ENCODE measurements around the gene MAD1L1.

DNA sequence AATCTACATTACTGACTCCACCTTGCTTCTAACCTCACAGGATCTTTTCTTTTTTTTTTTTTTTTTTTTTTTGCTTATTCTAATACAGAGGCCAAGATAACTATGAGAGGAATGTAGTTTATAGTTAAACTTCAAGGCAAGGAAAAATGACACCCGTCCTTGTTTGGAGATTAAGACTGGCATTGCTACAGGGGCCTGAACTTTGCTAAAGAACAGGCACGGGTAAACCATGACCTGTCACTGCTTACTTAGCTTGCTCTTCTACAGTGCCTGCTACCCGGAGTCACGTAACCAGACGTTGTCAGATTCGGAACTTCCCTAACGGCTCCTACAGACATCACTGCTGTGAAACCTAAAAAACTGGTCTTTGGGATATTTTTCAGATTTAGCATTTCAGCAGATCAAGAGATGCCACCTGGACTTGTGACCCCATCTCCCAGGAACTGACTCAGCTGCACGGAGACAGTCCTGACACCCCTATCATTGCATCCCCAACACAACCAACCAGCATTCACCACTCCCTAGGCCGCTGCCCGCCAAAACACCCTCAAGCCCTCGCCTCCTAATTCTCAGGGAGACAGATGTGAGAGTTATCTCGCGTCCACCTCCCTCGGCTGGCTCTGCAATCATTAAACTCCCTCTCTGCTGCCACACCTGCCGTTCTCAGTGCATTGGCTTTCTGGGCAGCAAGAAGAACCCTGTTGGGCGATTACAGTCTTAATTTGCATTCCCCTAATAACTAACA, 27.5 kb downstream of the MAD1L1 start:
- TF ChIP-seq, protein P1, sequence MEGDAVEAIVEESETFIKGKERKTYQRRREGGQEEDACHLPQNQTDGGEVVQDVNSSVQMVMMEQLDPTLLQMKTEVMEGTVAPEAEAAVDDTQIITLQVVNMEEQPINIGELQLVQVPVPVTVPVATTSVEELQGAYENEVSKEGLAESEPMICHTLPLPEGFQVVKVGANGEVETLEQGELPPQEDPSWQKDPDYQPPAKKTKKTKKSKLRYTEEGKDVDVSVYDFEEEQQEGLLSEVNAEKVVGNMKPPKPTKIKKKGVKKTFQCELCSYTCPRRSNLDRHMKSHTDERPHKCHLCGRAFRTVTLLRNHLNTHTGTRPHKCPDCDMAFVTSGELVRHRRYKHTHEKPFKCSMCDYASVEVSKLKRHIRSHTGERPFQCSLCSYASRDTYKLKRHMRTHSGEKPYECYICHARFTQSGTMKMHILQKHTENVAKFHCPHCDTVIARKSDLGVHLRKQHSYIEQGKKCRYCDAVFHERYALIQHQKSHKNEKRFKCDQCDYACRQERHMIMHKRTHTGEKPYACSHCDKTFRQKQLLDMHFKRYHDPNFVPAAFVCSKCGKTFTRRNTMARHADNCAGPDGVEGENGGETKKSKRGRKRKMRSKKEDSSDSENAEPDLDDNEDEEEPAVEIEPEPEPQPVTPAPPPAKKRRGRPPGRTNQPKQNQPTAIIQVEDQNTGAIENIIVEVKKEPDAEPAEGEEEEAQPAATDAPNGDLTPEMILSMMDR (IDR thresholded peaks at IDR 0.05; ENCODE audit: extremely low read depth in 1 of 2, insufficient read depth in 1 of 2, low read depth in 1 of 2, low read length in 2 of 2), result no peak
- TF ChIP-seq POLR2A (IDR thresholded peaks at IDR 0.05; ENCODE audit: low read depth, low read length) (no peak), JUN (IDR thresholded peaks at IDR 0.05; ENCODE audit: borderline replicate concordance, insufficient read depth, insufficient read length, low read depth) (no peak)
- TF ChIP-seq, protein P2, sequence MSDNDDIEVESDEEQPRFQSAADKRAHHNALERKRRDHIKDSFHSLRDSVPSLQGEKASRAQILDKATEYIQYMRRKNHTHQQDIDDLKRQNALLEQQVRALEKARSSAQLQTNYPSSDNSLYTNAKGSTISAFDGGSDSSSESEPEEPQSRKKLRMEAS (IDR thresholded peaks at IDR 0.05; ENCODE audit: insufficient read depth, insufficient read length), result no peak
